ENCODE measurements around the gene NTNG1. TPM values are rescaled to one million over a fixed set of nuclear protein-coding genes. Genes with fewer than 3 reads are reported as not detected.

The NTNG1 gene
- total and polyA plus RNA-seq, 2 of the 13 experiments (the other 11 are each of a cell fraction or from before 2014, with no cell fraction given), result not detected

DNA sequence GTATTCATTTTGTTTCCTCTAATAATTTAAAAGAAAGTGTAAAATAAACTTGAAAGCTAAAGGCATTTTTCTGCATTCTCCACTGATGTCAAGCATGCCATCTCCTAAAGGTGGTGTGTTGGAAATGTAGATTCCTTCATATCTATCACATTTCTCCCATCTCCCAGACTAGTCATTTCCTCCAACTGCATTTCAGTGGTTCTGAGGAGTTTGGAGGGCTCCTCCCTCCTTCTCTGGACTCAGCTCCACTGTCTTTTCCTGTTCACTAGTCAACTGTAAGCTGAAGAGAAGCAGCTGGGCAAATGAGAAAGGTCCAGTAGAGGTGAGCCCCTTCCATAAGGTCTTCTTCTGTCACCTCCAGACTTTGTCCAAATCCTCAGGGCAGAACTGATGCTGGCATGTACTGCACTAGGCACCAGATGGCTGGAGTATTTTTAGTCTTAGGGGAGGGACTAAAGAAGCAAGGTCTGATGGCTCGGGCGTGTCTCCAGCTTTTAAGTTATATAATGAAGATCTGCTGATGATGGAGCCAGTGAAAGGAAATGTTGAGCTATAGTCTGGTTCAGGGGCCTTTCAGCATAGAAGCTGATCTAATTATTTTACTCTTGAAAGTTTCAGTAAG is 186.1 kb downstream of the NTNG1 start:
- WGBS (ENCODE audit: low lambda C conversion rate), result 4% methylated on average over 2 of the region's 2 CpGs
- BruUV-seq (replicated peaks), result no TSS peak
- CTCF ChIA-PET (ENCODE audit: low intra/inter-chr PET ratio, low total read pairs), result no interaction called here
- intact Hi-C loops (cut with micrococcal nuclease; ENCODE audit: unreplicated experiment), result no loop called here
- in situ Hi-C loops (cut with HindIII; ENCODE audit: extremely low pct_ligation_motif_present, low pct_unique_long_range_greater_than_20kb), result no loop called here
- H3K9me3 ChIP-seq (ENCODE audit: low read length), result no peaks in the 10 kb centered on the region
- H4K20me1 ChIP-seq (ENCODE audit: insufficient read depth, low read length), result no peaks in the 10 kb centered on the region
- no peak overlapping the region for H3K4me3 ChIP-seq (replicated peaks in 1 of 3; ENCODE audit: insufficient read depth in 1 of 3, low read depth in 2 of 3, low read length in 3 of 3)
- no peak overlapping the region for H3K9ac ChIP-seq (ENCODE audit: insufficient read depth, low read depth, low read length)
- no peak for FAIRE-seq
- DNase-seq (ENCODE audit: low spot score), result no peak
- no peaks in the 10 kb centered on the region for H3K79me2 ChIP-seq (ENCODE audit: insufficient read depth, low read length)
- no peak overlapping the region for H3K4me2 ChIP-seq (ENCODE audit: low read depth, low read length)
- no peak overlapping the region for H2AFZ ChIP-seq (ENCODE audit: low read length)
- no peak overlapping the region for H3K27ac ChIP-seq (ENCODE audit: extremely low read length, insufficient read depth, low read length)
- TF ChIP-seq, protein P1, sequence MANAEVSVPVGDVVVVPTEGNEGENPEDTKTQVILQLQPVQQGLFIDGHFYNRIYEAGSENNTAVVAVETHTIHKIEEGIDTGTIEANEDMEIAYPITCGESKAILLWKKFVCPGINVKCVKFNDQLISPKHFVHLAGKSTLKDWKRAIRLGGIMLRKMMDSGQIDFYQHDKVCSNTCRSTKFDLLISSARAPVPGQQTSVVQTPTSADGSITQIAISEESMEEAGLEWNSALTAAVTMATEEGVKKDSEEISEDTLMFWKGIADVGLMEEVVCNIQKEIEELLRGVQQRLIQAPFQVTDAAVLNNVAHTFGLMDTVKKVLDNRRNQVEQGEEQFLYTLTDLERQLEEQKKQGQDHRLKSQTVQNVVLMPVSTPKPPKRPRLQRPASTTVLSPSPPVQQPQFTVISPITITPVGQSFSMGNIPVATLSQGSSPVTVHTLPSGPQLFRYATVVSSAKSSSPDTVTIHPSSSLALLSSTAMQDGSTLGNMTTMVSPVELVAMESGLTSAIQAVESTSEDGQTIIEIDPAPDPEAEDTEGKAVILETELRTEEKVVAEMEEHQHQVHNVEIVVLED (CRISPR knock-in tag; IDR thresholded peaks at IDR 0.05; ENCODE audit: borderline replicate concordance), result no peak
- no peak for ATAC-seq
- H3K27me3 ChIP-seq (ENCODE audit: control insufficient read depth in 1 of 2, insufficient read depth in 2 of 2, low read length in 2 of 2), result no peaks in the 10 kb centered on the region
- POLR2A ChIA-PET, result no interaction called here
- H3K36me3 ChIP-seq (replicated peaks in 1 of 2; ENCODE audit: control insufficient read depth in 1 of 2, insufficient read depth in 2 of 2, low read length in 2 of 2), result no peaks in the 10 kb centered on the region
- H3K4me1 ChIP-seq (ENCODE audit: insufficient read depth, low read length), result no peaks in the 10 kb centered on the region

DNA sequence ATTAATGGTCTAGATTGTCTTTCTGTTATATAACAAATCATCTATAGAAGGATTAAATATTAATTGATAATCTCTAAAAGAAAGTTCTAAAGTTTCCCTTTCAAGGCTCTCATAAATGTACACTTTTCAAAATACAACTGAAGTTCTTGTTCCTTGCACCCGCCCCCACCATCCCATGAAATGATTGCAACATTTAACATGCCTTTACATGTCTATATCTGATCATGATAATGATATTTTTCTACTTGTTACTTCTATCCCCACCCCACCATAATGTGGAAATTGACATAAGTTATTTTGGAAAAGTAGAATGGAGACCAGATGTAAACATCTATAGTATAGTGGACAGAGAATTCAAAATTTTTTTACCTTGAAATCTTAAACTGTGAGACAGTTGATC is 186.6 kb downstream of the NTNG1 start:
- Histone ChIP-seq H3K9me3 (ENCODE audit: low read length) (no peaks in the 10 kb centered on the region), H3K4me3 (replicated peaks in 1 of 3; ENCODE audit: insufficient read depth in 1 of 3, low read depth in 2 of 3, low read length in 3 of 3) (no peak overlapping the region), H3K79me2 (ENCODE audit: insufficient read depth, low read length) (no peaks in the 10 kb centered on the region), H3K27me3 (ENCODE audit: control insufficient read depth in 1 of 2, insufficient read depth in 2 of 2, low read length in 2 of 2) (no peaks in the 10 kb centered on the region), H3K36me3 (replicated peaks in 1 of 2; ENCODE audit: control insufficient read depth in 1 of 2, insufficient read depth in 2 of 2, low read length in 2 of 2) (no peaks in the 10 kb centered on the region), H2AFZ (ENCODE audit: low read length) (no peak overlapping the region), H3K27ac (ENCODE audit: extremely low read length, insufficient read depth, low read length) (no peak overlapping the region), H3K4me1 (ENCODE audit: insufficient read depth, low read length) (no peaks in the 10 kb centered on the region), H3K4me2 (ENCODE audit: low read depth, low read length) (no peak overlapping the region), H4K20me1 (ENCODE audit: insufficient read depth, low read length) (no peaks in the 10 kb centered on the region), H3K9ac (ENCODE audit: insufficient read depth, low read depth, low read length) (no peak overlapping the region)
- intact Hi-C loops (cut with micrococcal nuclease; ENCODE audit: unreplicated experiment) (no loop called here), in situ Hi-C loops (cut with HindIII; ENCODE audit: extremely low pct_ligation_motif_present, low pct_unique_long_range_greater_than_20kb) (no loop called here)
- ChIA-PET POLR2A (no interaction called here), CTCF (ENCODE audit: low intra/inter-chr PET ratio, low total read pairs) (no interaction called here)
- ATAC-seq, result no peak
- 4% methylated on average over 1 of the region's 1 CpG for WGBS (ENCODE audit: low lambda C conversion rate)
- no TSS peak for BruUV-seq (replicated peaks)
- no peak for DNase-seq (ENCODE audit: low spot score)
- TF ChIP-seq KDM5A (IDR thresholded peaks at IDR 0.05; ENCODE audit: borderline replicate concordance, low read length) (no peak), PRMT3 (CRISPR knock-in tag; IDR thresholded peaks at IDR 0.05; ENCODE audit: borderline replicate concordance, low read depth) (no peak), ZNF136 (CRISPR knock-in tag; IDR thresholded peaks at IDR 0.05; ENCODE audit: low read depth) (no peak)
- FAIRE-seq, result no peak
